ENCODE measurements around the gene PAIP2B. TPM values are rescaled to one million over a fixed set of nuclear protein-coding genes. Genes with fewer than 3 reads are reported as not detected.
A peak's percentile ranks its signal among the peaks of the same experiment; 100 is the strongest.

Gene PAIP2B
- total and polyA plus RNA-seq, 2 of the 4 experiments (the other 2 are of a cell fraction), result 0.15 to 0.18 TPM

- POLR2A ChIA-PET (ENCODE audit: unreplicated experiment), result no interaction called here
- no peak for TF ChIP-seq POLR2A (IDR thresholded peaks at IDR 0.05; ENCODE audit: low read depth, low read length)
- TF ChIP-seq RFX5 (IDR thresholded peaks at IDR 0.05; ENCODE audit: low read depth, low read length), result no peak
- no peak for TF ChIP-seq FOS (IDR thresholded peaks at IDR 0.05; ENCODE audit: low read depth, low read length)
- no peak for TF ChIP-seq MXI1 (IDR thresholded peaks at IDR 0.05; ENCODE audit: borderline replicate concordance, low read depth, low read length)
- TF ChIP-seq MAFK (IDR thresholded peaks at IDR 0.05; ENCODE audit: low read depth, low read length), result no peak
- TF ChIP-seq USF2 (IDR thresholded peaks at IDR 0.05; ENCODE audit: low read depth, low read length), result no peak
- no peak for TF ChIP-seq NFE2L2 (IDR thresholded peaks at IDR 0.05; ENCODE audit: low read depth, low read length)
- TF ChIP-seq SMC3 (IDR thresholded peaks at IDR 0.05; ENCODE audit: low read depth, low read length), result no peak
- TF ChIP-seq RCOR1 (IDR thresholded peaks at IDR 0.05; ENCODE audit: insufficient replicate concordance, low read length), result no peak
Measured at GRCh38 chr2:71148506-71149063, 78.3 kb downstream of the PAIP2B start.

More at GRCh38 chr2:71148506-71149063, 78.3 kb downstream of the PAIP2B start:
- H4K5ac ChIP-seq (ENCODE audit: low read depth, low read length), result no peak overlapping the region
- ATAC-seq (ENCODE audit: low read depth) (no peak), DNase-seq (no peak)
- H3K9me1 ChIP-seq (ENCODE audit: insufficient read depth, low read length), result no peaks in the 10 kb centered on the region
- peak overlapping the region; percentile 29 for H2AK9ac ChIP-seq (replicated peaks; ENCODE audit: low read depth, low read length, poor library complexity)
- H2AFZ ChIP-seq (replicated peaks; ENCODE audit: low read length, poor library complexity), result no peak overlapping the region
- H3K23ac ChIP-seq (ENCODE audit: low read depth, low read length), result no peak overlapping the region
- H3K4ac ChIP-seq (ENCODE audit: low read depth, low read length), result no peak overlapping the region
- H3K79me1 ChIP-seq (ENCODE audit: low read depth in 1 of 2, low read length in 2 of 2), result peaks cover 0 to 3% of the 10 kb centered on the region in 2 experiments; a peak in 1 of 4 replicates
- no peaks in the 10 kb centered on the region for H3K4me1 ChIP-seq (ENCODE audit: control insufficient read depth, insufficient read depth, low read length)
- no peak overlapping the region for H2BK20ac ChIP-seq (ENCODE audit: low read depth, low read length)
- no peak overlapping the region for H3K18ac ChIP-seq (ENCODE audit: low read depth, low read length)
- dilution Hi-C loops (cut with HindIII; ENCODE audit: low sequenced_read_pairs, unreplicated experiment), result no loop called here
- no peak overlapping the region for H3K27ac ChIP-seq (ENCODE audit: insufficient read depth, low read length)
- H4K20me1 ChIP-seq (ENCODE audit: insufficient read depth, low read length), result 0 out of 2 replicates have a peak, but pooled peaks cover 6% of the 10 kb centered on the region
- no peak overlapping the region for H3K9ac ChIP-seq (ENCODE audit: low read depth, low read length)
- no peak overlapping the region for H2AK5ac ChIP-seq (ENCODE audit: low read depth, low read length)
- peaks cover 45% of the 10 kb centered on the region for H3K36me3 ChIP-seq (ENCODE audit: control insufficient read depth, insufficient read depth, low read length)
- no peak overlapping the region for H4K8ac ChIP-seq (ENCODE audit: low read depth in 2 of 2, low read length in 2 of 2)
- no peak overlapping the region for H4K91ac ChIP-seq (ENCODE audit: insufficient read depth, low read depth, low read length)
- no peak overlapping the region for H3K14ac ChIP-seq (replicated peaks; ENCODE audit: low read depth, low read length)
- H2BK120ac ChIP-seq (ENCODE audit: low read depth, low read length), result no peak overlapping the region
- WGBS, 2 experiments (ENCODE audit: extremely low coverage in 2 of 2, insufficient read length in 1 of 2), result no CpG with 5 or more reads among the region's 2 CpGs
- no peak overlapping the region for H2BK5ac ChIP-seq (ENCODE audit: low read depth, low read length, poor library complexity, severe bottlenecking)
- CTCF ChIA-PET, result interaction anchor here (0.6 kb wide), 1 partner anchor 12 kb away, joined by 3 read pairs; no protein-coding TSS in a partner anchor
- H3K4me2 ChIP-seq (ENCODE audit: low read depth, low read length), result no peak overlapping the region
- H3K4me3 ChIP-seq (ENCODE audit: insufficient read depth, low read depth, low read length), result no peak overlapping the region
- H3K9me3 ChIP-seq (ENCODE audit: control insufficient read depth, insufficient read depth, low read length), result no peaks in the 10 kb centered on the region
- no peak overlapping the region for H3K56ac ChIP-seq (ENCODE audit: extremely low read depth, insufficient read depth, low read length)
- no TSS peak for BruUV-seq (replicated peaks)
- intact Hi-C loops (cut with micrococcal nuclease), result no loop called here
- no peak overlapping the region for H2BK15ac ChIP-seq (ENCODE audit: low read depth, low read length)
- H3K27me3 ChIP-seq (ENCODE audit: control insufficient read depth, insufficient read depth, low read length), result no peaks in the 10 kb centered on the region
- in situ Hi-C loops (cut with MboI; ENCODE audit: low sequenced_read_pairs), result no loop called here

Data from IMR-90 (cell line).